Upper lobe of left lung (tissue), 6 donors: ENCODE results near the gene DUT. TPM values are rescaled to one million over a fixed set of nuclear protein-coding genes. Genes with fewer than 3 reads are reported as not detected.

ENCODE experiments used
- ATAC-seq, 2 donors: fragments of 200-7000 bp; cut with Tn5 transposase; one replicate each; pipeline ENCODE4 v1.9.1; 2022; ENCODE audit warnings: mild to moderate bottlenecking in 2 of 2, moderate library complexity in 2 of 2; ENCODE audit not compliant: low FRiP score in 2 of 2
- DNase-seq, 2 donors: peaks; one replicate each; pipeline ENCODE4 v3.0.0-alpha.2; 2019 to 2020
- H3K27ac ChIP-seq, 4 donors: fragments of 200-600 bp; sonication (generic); one replicate each; pipeline ENCODE4 v1.5.1; 2016 to 2019
- H3K27me3 ChIP-seq, 4 donors: fragments of 200-600 bp; sonication (generic); one replicate each; pipeline ENCODE4 v1.5.1; 2017 to 2019
- H3K36me3 ChIP-seq, 4 donors: fragments of 200-600 bp; sonication (generic); one replicate each; pipeline ENCODE4 v1.5.1; 2016 to 2019
- H3K4me1 ChIP-seq, 4 donors: fragments of 200-600 bp; sonication (generic); one replicate each; pipeline ENCODE4 v1.5.1; 2018 to 2019
- H3K4me3 ChIP-seq, 4 donors: fragments of 200-600 bp; sonication (generic); one replicate each; pipeline ENCODE4 v1.5.1; 2017 to 2019; ENCODE audit warnings: mild to moderate bottlenecking in 2 of 4, moderate library complexity in 1 of 4
- H3K9me3 ChIP-seq, 4 donors: fragments of 200-600 bp; sonication (generic); one replicate each; pipeline ENCODE4 v1.5.1; 2018 to 2019
- EP300 ChIP-seq, 4 donors: sonication (generic); formaldehyde crosslinking; IDR thresholded peaks; one replicate each; pipeline ENCODE4 v1.5.1; 2017; ENCODE audit warnings: antibody characterized with exemption in 4 of 4, control low read depth in 2 of 4
- POLR2A ChIP-seq, 4 donors: fragments of 450-650 bp; IDR thresholded peaks; one replicate each; pipeline ENCODE4 v1.5.1; 2016 to 2017; ENCODE audit warnings: antibody characterized with exemption in 4 of 4, mild to moderate bottlenecking in 2 of 4
- POLR2AphosphoS5 ChIP-seq, 2 donors: sonication (generic); formaldehyde crosslinking; IDR thresholded peaks; one replicate each; pipeline ENCODE4 v1.5.1; 2017; ENCODE audit warnings: antibody characterized with exemption in 2 of 2
- WGBS, 2 donors: methylation state at CpG; one replicate each; pipeline ENCODE4 v1.1.5; 2017 to 2018; 5-methylcytosine and 5-hydroxymethylcytosine counted together
- total RNA-seq, 6 donors: library from RNA; depleted of rRNA in 4 of 6; stranded (reverse); fragments of >200 nt in 4 of 6; gene quantifications; one replicate each; pipeline versions ENCODE4 v1.1.0 to v1.2.1, GENCODE V29; 2016 to 2021
- TF ChIP-seq, protein P1 (sequence below), 6 experiments: fragments of 450-650 bp in 4 of 6; fragments of 200-600 bp in 2 of 6; sonication (generic) in 2 of 6; IDR thresholded peaks; one replicate each; pipeline ENCODE4 v1.5.1; 2016 to 2019; ENCODE audit warnings: antibody characterized with exemption in 6 of 6
- donor health status: DM: no; HTN: no; CAD: no; lungs with moderate emphysema.
- donor health status: DM: no; HTN: yes; CAD: no; lungs with severe emphysema.

The DUT gene
- 10 to 100 TPM; 29.3 to 87.5 (median 61.2) TPM for total RNA-seq

DNA sequence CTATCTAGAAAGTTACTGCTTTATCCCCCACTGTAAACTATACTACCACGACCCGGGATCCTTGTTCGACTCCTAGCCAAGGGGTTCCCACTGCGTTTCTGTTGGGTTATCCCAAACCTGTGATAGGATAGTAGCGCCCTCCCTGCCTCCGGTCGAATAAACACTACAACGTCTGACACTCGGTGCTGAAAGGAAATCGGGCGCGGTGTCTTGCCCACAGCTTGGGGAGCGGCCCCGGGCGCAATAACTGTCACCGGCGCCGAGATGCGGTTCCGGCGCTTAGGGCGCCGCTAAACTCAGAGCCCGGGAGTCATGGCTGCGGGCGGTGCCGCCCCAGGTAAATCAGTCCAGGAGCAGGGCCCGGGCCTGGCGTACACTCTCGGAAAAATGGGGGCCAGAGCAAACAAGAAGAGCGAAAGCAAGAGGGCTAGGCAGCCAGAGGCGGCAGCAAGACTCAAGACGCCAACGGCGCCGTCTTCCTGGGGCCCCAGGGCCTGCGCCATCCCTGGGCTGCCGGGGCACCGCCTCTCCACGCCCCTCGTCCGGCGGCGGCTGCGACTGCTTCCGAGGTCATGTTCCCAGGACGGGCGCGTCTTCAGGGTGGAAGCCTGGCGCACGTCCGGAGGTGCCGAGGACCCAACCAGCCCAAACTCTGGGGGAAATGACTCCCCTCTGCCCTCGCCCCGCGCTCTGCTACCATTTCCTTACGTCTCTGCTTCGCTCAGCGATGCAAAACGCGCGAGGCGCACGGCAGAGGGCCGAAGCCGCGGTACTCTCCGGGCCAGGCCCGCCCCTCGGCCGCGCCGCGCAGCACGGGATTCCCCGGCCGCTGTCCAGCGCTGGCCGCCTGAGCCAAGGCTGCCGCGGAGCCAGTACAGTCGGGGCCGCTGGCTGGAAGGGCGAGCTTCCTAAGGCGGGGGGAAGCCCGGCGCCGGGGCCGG lies at the start of gene DUT:
Gene DUT, plus strand, starts transcription at position 575 of the 941 bp plus-strand sequence. Its CDS starts 87 bp downstream, at position 662.
- peak within 1 kb of the TSS; percentile 72 to 97 (median 92) for H3K4me3 ChIP-seq
- H3K4me1 ChIP-seq = peaks cover 14 to 19% (median 15%) of the 10 kb centered on the region in 4 donors
- no peaks in the 10 kb centered on the region for H3K9me3 ChIP-seq
- peak; percentile 84 to 96 for DNase-seq
- 0 to 1% methylated on average over 38 to 39 of the region's 89 CpGs for WGBS, 2 donors
- peaks cover 0 to 27% (median 0%) of the 10 kb centered on the region in 4 donors for H3K36me3 ChIP-seq
- H3K27ac ChIP-seq = peak within 1 kb of the TSS; percentile 96 to 98 (median 96)
- peak; percentile 96 to 97 for ATAC-seq
- no peaks in the 10 kb centered on the region for H3K27me3 ChIP-seq
- TF ChIP-seq, protein P1, sequence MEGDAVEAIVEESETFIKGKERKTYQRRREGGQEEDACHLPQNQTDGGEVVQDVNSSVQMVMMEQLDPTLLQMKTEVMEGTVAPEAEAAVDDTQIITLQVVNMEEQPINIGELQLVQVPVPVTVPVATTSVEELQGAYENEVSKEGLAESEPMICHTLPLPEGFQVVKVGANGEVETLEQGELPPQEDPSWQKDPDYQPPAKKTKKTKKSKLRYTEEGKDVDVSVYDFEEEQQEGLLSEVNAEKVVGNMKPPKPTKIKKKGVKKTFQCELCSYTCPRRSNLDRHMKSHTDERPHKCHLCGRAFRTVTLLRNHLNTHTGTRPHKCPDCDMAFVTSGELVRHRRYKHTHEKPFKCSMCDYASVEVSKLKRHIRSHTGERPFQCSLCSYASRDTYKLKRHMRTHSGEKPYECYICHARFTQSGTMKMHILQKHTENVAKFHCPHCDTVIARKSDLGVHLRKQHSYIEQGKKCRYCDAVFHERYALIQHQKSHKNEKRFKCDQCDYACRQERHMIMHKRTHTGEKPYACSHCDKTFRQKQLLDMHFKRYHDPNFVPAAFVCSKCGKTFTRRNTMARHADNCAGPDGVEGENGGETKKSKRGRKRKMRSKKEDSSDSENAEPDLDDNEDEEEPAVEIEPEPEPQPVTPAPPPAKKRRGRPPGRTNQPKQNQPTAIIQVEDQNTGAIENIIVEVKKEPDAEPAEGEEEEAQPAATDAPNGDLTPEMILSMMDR (IDR thresholded peaks at IDR 0.05) = peak in 1 of 6 experiments; percentile 7
- TF ChIP-seq POLR2A (IDR thresholded peaks at IDR 0.05) (peak in 3 of 4 donors; percentile 79 to 94 (median 80)), POLR2AphosphoS5 (IDR thresholded peaks at IDR 0.05) (peak; percentile 83 to 96), EP300 (IDR thresholded peaks at IDR 0.05) (no peak)

DNA sequence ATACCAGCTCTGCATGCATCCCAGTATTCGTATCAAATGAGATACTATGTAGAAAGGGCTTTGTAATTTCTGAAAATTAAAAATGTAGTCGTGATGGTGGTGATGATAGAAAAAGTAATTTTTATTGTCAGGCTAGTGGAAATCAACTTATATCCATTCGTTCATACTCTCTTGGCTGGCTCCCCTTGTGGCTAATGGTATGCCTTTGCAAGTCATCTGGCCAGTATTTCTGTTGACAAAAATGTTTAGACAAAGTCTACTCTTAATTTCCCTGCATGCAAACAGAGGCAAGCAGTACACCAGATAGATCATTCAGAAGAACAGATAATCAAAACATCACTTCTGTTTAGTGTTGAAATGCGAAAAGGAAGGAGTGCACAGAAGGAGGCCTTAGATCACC lies 49.6 kb upstream of the DUT start:
- 77 to 78% methylated on average over 4 of the region's 4 CpGs for WGBS, 2 donors

DNA sequence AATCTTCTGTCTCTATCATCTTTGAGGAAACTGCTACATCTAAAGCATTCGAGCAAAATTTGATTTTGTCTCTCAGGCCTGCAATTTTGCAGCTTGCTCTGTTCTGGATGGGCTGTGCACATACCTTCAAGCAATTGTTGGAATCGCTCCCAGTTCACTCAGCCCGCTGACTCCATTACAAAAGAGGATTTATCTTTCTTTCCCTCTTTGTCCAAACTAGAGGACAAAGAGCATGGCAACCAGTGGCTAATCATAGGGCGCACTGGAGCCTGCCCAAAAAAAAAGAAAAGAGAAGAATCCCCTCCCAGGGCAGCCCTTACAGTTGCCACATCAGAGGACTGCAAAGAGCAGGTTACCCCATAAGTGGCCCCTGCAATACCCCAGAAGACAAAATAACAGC lies 49.0 kb upstream of the DUT start:
- Histone ChIP-seq H3K27ac (no peak overlapping the region), H3K36me3 (no peaks in the 10 kb centered on the region), H3K4me3 (no peak overlapping the region), H3K27me3 (no peaks in the 10 kb centered on the region), H3K9me3 (no peaks in the 10 kb centered on the region), H3K4me1 (peaks cover 0 to 8% (median 1%) of the 10 kb centered on the region in 4 donors)
- 79 to 85% methylated on average over 4 of the region's 4 CpGs for WGBS, 2 donors
- no peak for DNase-seq
- TF ChIP-seq POLR2AphosphoS5 (IDR thresholded peaks at IDR 0.05) (no peak), POLR2A (IDR thresholded peaks at IDR 0.05) (no peak), EP300 (IDR thresholded peaks at IDR 0.05) (no peak)
- TF ChIP-seq, protein P1 (IDR thresholded peaks at IDR 0.05) = no peak
- ATAC-seq = no peak

More for the DNA sequence above, 49.6 kb upstream of the DUT start:
- ATAC-seq (no peak), DNase-seq (no peak)
- H3K4me1 ChIP-seq = peaks cover 0 to 8% (median 1%) of the 10 kb centered on the region in 4 donors
- no peaks in the 10 kb centered on the region for H3K36me3 ChIP-seq
- no peaks in the 10 kb centered on the region for H3K9me3 ChIP-seq
- no peak overlapping the region for H3K4me3 ChIP-seq
- TF ChIP-seq POLR2A (IDR thresholded peaks at IDR 0.05) (no peak), EP300 (IDR thresholded peaks at IDR 0.05) (no peak), POLR2AphosphoS5 (IDR thresholded peaks at IDR 0.05) (no peak)
- TF ChIP-seq, protein P1 (IDR thresholded peaks at IDR 0.05) = no peak
- H3K27me3 ChIP-seq = no peaks in the 10 kb centered on the region
- H3K27ac ChIP-seq = no peak overlapping the region

DNA sequence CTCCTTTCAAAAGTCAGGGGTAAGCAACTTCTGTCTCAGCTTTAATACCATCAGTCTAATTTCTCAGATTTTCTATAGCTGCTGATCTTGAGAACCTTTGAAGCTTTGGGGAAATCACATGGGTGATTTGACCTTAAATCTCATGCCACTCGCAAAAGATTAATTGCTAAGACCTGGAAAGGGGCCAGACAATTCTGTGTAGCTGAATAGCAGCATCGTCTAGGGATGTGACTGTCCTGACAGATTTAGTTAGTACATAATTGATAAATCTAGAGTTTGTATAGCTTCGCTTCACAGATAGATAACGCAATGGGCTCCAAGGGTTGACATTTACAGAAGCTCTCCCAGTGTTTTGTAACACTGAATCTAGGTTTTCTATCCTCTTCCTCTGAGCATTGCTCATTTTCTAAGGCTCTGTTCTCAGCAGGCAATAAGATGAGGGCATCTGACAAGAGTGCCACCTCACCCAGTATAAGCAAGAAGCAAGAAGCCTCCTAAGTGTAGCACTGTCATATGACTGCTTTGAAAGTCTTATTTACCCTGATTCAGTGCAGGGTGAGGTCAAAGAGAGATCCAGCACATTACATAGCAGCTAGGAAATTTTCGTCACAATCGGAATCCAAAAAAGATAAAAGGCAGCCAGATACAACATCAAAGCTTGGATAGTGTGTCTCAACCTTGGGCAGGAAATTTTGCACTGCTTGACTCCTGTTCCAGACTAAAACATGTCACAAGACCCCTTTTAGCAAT lies 47.7 kb upstream of the DUT start:
- Histone ChIP-seq H3K36me3 (no peaks in the 10 kb centered on the region), H3K27me3 (no peaks in the 10 kb centered on the region), H3K27ac (no peak overlapping the region), H3K4me3 (no peak overlapping the region), H3K4me1 (peaks cover 0 to 8% (median 1%) of the 10 kb centered on the region in 4 donors), H3K9me3 (no peaks in the 10 kb centered on the region)
- ATAC-seq (peak in 1 of 2 donors; percentile 69), DNase-seq (no peak)
- TF ChIP-seq, protein P1 (IDR thresholded peaks at IDR 0.05) = no peak
- TF ChIP-seq POLR2AphosphoS5 (IDR thresholded peaks at IDR 0.05) = no peak
- TF ChIP-seq POLR2A (IDR thresholded peaks at IDR 0.05) = no peak
- no peak for TF ChIP-seq EP300 (IDR thresholded peaks at IDR 0.05)
- WGBS, 2 donors = 54 to 63% methylated on average over 6 of the region's 6 CpGs
